Liver (tissue), 9 donors: ENCODE data around the gene CHPF2. TPM values are rescaled to one million over a fixed set of nuclear protein-coding genes. Genes with fewer than 3 reads are reported as not detected.
A peak's percentile ranks its signal among the peaks of the same experiment; 100 is the strongest.

Experiments used
- DNase-seq: peaks from one replicate; pipeline ENCODE4 v3.0.0-alpha.2; 2017; ENCODE audit warnings: low spot score
- H3K27ac ChIP-seq, 2 donors: one replicate each; pipeline ENCODE4 v1.7.0; 2013; ENCODE audit warnings: inconsistent platforms in 2 of 2, low read length in 2 of 2, control low read depth in 1 of 2, low read depth in 1 of 2, mild to moderate bottlenecking in 1 of 2
- H3K27me3 ChIP-seq, 4 donors: one replicate each; pipeline versions ENCODE4 v1.6.1 to v1.7.0; 2013; ENCODE audit warnings: low read length in 3 of 4, inconsistent platforms in 1 of 4, mild to moderate bottlenecking in 1 of 4, moderate library complexity in 1 of 4; ENCODE audit not compliant: control insufficient read depth in 4 of 4, insufficient read depth in 4 of 4
- H3K36me3 ChIP-seq, 4 donors: one replicate each; pipeline versions ENCODE4 v1.6.1 to v1.7.0; 2013; ENCODE audit warnings: low read length in 3 of 4, mild to moderate bottlenecking in 3 of 4, low read depth in 1 of 4, moderate library complexity in 1 of 4; ENCODE audit not compliant: control insufficient read depth in 4 of 4, insufficient read depth in 3 of 4
- H3K4me1 ChIP-seq, 4 donors: one replicate each; pipeline versions ENCODE4 v1.6.1 to v1.7.0; 2013; ENCODE audit warnings: low read length in 3 of 4, mild to moderate bottlenecking in 3 of 4, moderate library complexity in 1 of 4; ENCODE audit not compliant: control insufficient read depth in 4 of 4, insufficient read depth in 4 of 4
- H3K4me3 ChIP-seq, 3 donors: one replicate each; pipeline versions ENCODE4 v1.6.1 to v1.7.0; 2013; ENCODE audit warnings: low read length in 3 of 3, control low read depth in 1 of 3, low read depth in 1 of 3, mild to moderate bottlenecking in 1 of 3
- H3K9ac ChIP-seq, 2 donors: one replicate each; pipeline ENCODE4 v1.7.0; 2013; ENCODE audit warnings: low read length in 2 of 2, mild to moderate bottlenecking in 2 of 2, moderate library complexity in 2 of 2, control low read depth in 1 of 2, low read depth in 1 of 2
- H3K9me3 ChIP-seq, 4 donors: one replicate each; pipeline versions ENCODE4 v1.6.1 to v1.7.0; 2013; ENCODE audit warnings: low read length in 3 of 4; ENCODE audit not compliant: control insufficient read depth in 4 of 4
- EGR1 ChIP-seq, 2 donors: IDR thresholded peaks; 2 replicates each; pipeline ENCODE4 v1.6.1; 2016 to 2018; ENCODE audit warnings: antibody characterized with exemption in 2 of 2, low read depth in 2 of 2
- FOXA1 ChIP-seq: IDR thresholded peaks from 2 replicates; pipeline ENCODE4 v1.6.1; 2016; ENCODE audit warnings: antibody characterized with exemption
- FOXA2 ChIP-seq: IDR thresholded peaks from 2 replicates; pipeline ENCODE4 v1.6.1; 2016; ENCODE audit warnings: antibody characterized with exemption
- GABPA ChIP-seq, 2 donors: IDR thresholded peaks in 1 of 2; conservative IDR thresholded peaks in 1 of 2; 2 replicates each; pipeline ENCODE4 v1.6.1; 2016; ENCODE audit warnings: antibody characterized with exemption in 2 of 2, mild to moderate bottlenecking in 1 of 2, moderate library complexity in 1 of 2
- HNF4A ChIP-seq, 2 donors: conservative IDR thresholded peaks; 2 replicates each; pipeline ENCODE4 v1.6.1; 2016; ENCODE audit warnings: antibody characterized with exemption in 2 of 2, mild to moderate bottlenecking in 2 of 2
- HNF4G ChIP-seq: IDR thresholded peaks from 2 replicates; pipeline ENCODE4 v1.6.1; 2016; ENCODE audit warnings: antibody characterized with exemption
- JUND ChIP-seq, 2 donors: IDR thresholded peaks; 2 replicates each; pipeline ENCODE4 v1.6.1; 2016; ENCODE audit warnings: antibody characterized with exemption in 2 of 2
- RAD21 ChIP-seq, 2 donors: IDR thresholded peaks; 2 replicates each; pipeline ENCODE4 v1.6.1; 2016; ENCODE audit warnings: antibody characterized with exemption in 2 of 2, mild to moderate bottlenecking in 2 of 2
- RXRA ChIP-seq, 2 donors: IDR thresholded peaks; 2 replicates each; pipeline ENCODE4 v1.6.1; 2017 to 2018; ENCODE audit warnings: antibody characterized with exemption in 2 of 2, mild to moderate bottlenecking in 1 of 2
- SP1 ChIP-seq: IDR thresholded peaks from 2 replicates; pipeline ENCODE4 v1.6.1; 2018; ENCODE audit warnings: antibody characterized with exemption, mild to moderate bottlenecking
- TAF1 ChIP-seq: conservative IDR thresholded peaks from 2 replicates; pipeline ENCODE4 v1.6.1; 2016; ENCODE audit warnings: antibody characterized with exemption, mild to moderate bottlenecking
- YY1 ChIP-seq: IDR thresholded peaks from 2 replicates; pipeline ENCODE4 v1.6.1; 2016; ENCODE audit warnings: antibody characterized with exemption, mild to moderate bottlenecking
- WGBS: extraction: QIAGEN DNeasy Blood & Tissue Kit; methylation state at CpG from one replicate; pipeline ENCODE4 v1.1.7; 2013; 5-methylcytosine and 5-hydroxymethylcytosine counted together
- polyA plus RNA-seq, 2 donors: library from polyadenylated mRNA; stranded (reverse) in 1 of 2; unstranded in 1 of 2; fragments of 200-250 nt in 1 of 2; fragments of >200 nt in 1 of 2; fragmentation: Nextera tagmentation in 1 of 2; extraction: Ambion mirVana in 1 of 2; gene quantifications; one replicate each; pipeline versions ENCODE4 v1.2.1 to v1.2.3, GENCODE V29; 2013 to 2015
- total RNA-seq, 2 donors: library from RNA; depleted of rRNA; stranded (reverse); fragments of >200 nt; gene quantifications; one replicate each; pipeline ENCODE4 v1.2.3, GENCODE V29; 2014
- TF ChIP-seq, protein P1 (sequence below): IDR thresholded peaks from 2 replicates; pipeline ENCODE4 v1.6.1; 2016; ENCODE audit warnings: antibody characterized with exemption
- TF ChIP-seq, protein P2 (sequence below): IDR thresholded peaks from 2 replicates; pipeline ENCODE4 v1.6.1; 2016; ENCODE audit warnings: antibody characterized with exemption
- TF ChIP-seq, protein P3 (sequence below): IDR thresholded peaks from 2 replicates; pipeline ENCODE4 v1.6.1; 2016; ENCODE audit warnings: antibody characterized with exemption
- TF ChIP-seq, protein P4 (sequence below): IDR thresholded peaks from 2 replicates; pipeline ENCODE4 v1.6.1; 2016; ENCODE audit warnings: antibody characterized with exemption, mild to moderate bottlenecking
- TF ChIP-seq, protein P5 (sequence below): fragments of 150-350 bp; IDR thresholded peaks from 2 replicates; pipeline ENCODE4 v1.5.1; 2017; ENCODE audit warnings: improper control_type of control experiment, low read depth, low read length; ENCODE audit not compliant: missing input control
- donor health status: healthy.
- donor health status: healthy.
- donor health status: healthy.
- donor health status: healthy.
- donor health status: healthy.

The CHPF2 gene
- total and polyA plus RNA-seq, 4 donors: 4.1 to 19.7 (median 18.1) TPM

DNA sequence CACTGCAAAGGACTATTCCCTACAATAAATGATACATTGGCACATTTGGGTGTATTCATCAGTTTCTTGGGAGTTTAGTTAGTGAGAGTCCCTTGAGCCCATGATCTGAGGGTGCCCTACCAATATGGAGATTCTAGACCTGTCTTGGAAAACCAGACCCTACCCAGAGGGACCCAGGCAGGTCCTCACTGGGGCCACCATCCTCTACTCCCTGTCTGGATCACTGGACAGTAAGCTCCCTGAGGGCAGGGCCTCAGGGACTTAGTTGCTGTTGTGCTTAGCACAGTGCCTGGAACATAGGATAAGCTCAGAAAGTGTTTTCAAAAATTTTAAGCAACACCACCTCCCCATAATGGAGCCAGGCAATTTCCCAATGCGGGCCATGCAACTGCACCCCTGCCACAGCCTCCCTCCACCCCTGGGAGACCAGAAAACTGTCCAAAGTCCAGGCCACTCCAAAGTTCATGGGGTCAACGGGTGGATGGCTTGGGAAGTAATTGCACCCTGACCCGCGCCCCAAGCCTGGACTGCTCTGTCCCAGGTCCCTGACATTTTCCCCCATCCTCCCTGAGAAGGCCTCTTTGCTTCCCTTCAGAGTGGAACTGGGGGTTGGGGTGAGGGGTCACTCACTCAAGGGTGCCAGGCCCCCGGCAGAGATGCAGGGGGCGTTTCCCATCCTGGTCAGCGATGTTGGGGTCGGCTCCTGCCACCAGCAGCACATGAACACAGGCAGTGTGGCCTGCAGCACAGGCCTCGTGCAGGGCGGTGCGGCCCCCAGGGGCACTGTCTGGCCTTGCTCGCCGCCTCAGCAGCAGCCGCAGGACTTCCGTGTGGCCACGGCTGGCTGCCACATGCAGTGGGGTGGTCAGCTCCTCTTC, 46.3 kb upstream of the CHPF2 start:
- no peaks in the 10 kb centered on the region for H3K9me3 ChIP-seq
- whole genome bisulfite sequencing: 81% methylated on average over 16 of the region's 16 CpGs
- DNase-seq: no peak
- H3K27ac ChIP-seq: no peak overlapping the region
- peak in 1 of 2 donors; percentile 13 for TF ChIP-seq RXRA (IDR thresholded peaks at IDR 0.05)
- TF ChIP-seq, protein P1, sequence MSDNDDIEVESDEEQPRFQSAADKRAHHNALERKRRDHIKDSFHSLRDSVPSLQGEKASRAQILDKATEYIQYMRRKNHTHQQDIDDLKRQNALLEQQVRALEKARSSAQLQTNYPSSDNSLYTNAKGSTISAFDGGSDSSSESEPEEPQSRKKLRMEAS: no peak
- TF ChIP-seq, protein P2, sequence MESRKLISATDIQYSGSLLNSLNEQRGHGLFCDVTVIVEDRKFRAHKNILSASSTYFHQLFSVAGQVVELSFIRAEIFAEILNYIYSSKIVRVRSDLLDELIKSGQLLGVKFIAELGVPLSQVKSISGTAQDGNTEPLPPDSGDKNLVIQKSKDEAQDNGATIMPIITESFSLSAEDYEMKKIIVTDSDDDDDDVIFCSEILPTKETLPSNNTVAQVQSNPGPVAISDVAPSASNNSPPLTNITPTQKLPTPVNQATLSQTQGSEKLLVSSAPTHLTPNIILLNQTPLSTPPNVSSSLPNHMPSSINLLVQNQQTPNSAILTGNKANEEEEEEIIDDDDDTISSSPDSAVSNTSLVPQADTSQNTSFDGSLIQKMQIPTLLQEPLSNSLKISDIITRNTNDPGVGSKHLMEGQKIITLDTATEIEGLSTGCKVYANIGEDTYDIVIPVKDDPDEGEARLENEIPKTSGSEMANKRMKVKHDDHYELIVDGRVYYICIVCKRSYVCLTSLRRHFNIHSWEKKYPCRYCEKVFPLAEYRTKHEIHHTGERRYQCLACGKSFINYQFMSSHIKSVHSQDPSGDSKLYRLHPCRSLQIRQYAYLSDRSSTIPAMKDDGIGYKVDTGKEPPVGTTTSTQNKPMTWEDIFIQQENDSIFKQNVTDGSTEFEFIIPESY: no peak
- no peak for TF ChIP-seq TAF1
- peak; percentile 62 to 73 for TF ChIP-seq HNF4A (conservative IDR thresholded peaks at IDR 0.05)
- no peak for TF ChIP-seq RAD21 (IDR thresholded peaks at IDR 0.05)
- TF ChIP-seq YY1: no peak
- TF ChIP-seq FOXA2: no peak
- TF ChIP-seq JUND (IDR thresholded peaks at IDR 0.05): no peak
- no peak overlapping the region for H3K4me3 ChIP-seq
- H3K27me3 ChIP-seq: no peaks in the 10 kb centered on the region
- no peaks in the 10 kb centered on the region for H3K36me3 ChIP-seq
- H3K9ac ChIP-seq: no peak overlapping the region
- no peaks in the 10 kb centered on the region for H3K4me1 ChIP-seq

DNA sequence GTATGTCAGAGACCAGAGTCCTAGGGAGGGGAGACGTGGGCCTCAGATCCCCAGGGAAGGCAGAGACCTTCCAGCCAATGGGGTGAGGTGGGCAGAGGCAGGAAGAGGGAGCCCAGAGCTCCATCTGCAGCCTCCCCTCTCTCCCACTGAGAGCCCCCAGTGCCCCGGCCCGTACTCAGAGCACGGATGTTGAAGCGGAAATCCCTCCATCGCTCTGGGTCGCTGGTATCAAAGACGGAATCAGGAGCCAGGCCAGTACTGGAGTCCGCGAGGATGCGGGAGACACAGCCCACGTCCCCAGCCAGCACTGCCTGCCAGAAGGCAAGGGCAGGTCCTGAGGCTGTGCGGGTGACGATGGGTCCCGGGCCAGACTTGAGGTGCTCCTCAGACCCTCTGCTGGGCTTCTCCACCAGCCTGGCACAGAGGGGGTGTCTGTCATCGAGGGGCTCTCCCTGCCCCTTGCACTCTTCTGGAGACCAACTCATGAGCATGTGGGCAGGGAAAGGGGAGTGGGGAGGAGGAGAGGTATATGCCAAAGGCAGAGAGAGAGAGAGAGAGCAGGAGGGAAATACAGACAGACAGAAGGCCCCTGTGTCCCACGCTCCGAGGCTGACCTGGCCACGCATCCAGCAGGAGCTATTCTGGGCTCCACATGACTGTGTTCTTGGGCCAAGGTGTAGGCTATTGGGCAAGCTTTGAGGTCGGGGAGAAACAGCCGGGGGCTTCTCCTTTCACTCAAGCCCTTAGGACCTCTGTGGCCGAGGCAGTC, 45.5 kb upstream of the CHPF2 start, which contains the start of gene ASB10:
Gene ASB10, minus strand, starts transcription at position 611 of the 769 bp plus-strand sequence. Its CDS starts 120 bp downstream, at position 491.
- no peaks in the 10 kb centered on the region for H3K36me3 ChIP-seq
- no peaks in the 10 kb centered on the region for H3K9me3 ChIP-seq
- no peaks in the 10 kb centered on the region for H3K27me3 ChIP-seq
- no peak for DNase-seq
- no peak within 1 kb of the TSS for H3K27ac ChIP-seq
- no peak within 1 kb of the TSS for H3K9ac ChIP-seq
- H3K4me3 ChIP-seq: no peak within 1 kb of the TSS
- no peaks in the 10 kb centered on the region for H3K4me1 ChIP-seq
- WGBS: 90% methylated on average over 22 of the region's 22 CpGs
- TF ChIP-seq EGR1 (IDR thresholded peaks at IDR 0.05; ENCODE audit: low read depth in 2 of 2) (no peak), SP1 (no peak), GABPA (IDR thresholded peaks at IDR 0.05 in 1 of 2, conservative IDR thresholded peaks at IDR 0.05 in 1 of 2) (no peak), HNF4G (no peak), TAF1 (no peak), JUND (IDR thresholded peaks at IDR 0.05) (no peak), FOXA1 (no peak), YY1 (no peak), FOXA2 (no peak), RXRA (IDR thresholded peaks at IDR 0.05) (no peak), HNF4A (conservative IDR thresholded peaks at IDR 0.05) (no peak), RAD21 (IDR thresholded peaks at IDR 0.05) (no peak)
- TF ChIP-seq, protein P3, sequence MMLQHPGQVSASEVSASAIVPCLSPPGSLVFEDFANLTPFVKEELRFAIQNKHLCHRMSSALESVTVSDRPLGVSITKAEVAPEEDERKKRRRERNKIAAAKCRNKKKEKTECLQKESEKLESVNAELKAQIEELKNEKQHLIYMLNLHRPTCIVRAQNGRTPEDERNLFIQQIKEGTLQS: no peak
- TF ChIP-seq, protein P4, sequence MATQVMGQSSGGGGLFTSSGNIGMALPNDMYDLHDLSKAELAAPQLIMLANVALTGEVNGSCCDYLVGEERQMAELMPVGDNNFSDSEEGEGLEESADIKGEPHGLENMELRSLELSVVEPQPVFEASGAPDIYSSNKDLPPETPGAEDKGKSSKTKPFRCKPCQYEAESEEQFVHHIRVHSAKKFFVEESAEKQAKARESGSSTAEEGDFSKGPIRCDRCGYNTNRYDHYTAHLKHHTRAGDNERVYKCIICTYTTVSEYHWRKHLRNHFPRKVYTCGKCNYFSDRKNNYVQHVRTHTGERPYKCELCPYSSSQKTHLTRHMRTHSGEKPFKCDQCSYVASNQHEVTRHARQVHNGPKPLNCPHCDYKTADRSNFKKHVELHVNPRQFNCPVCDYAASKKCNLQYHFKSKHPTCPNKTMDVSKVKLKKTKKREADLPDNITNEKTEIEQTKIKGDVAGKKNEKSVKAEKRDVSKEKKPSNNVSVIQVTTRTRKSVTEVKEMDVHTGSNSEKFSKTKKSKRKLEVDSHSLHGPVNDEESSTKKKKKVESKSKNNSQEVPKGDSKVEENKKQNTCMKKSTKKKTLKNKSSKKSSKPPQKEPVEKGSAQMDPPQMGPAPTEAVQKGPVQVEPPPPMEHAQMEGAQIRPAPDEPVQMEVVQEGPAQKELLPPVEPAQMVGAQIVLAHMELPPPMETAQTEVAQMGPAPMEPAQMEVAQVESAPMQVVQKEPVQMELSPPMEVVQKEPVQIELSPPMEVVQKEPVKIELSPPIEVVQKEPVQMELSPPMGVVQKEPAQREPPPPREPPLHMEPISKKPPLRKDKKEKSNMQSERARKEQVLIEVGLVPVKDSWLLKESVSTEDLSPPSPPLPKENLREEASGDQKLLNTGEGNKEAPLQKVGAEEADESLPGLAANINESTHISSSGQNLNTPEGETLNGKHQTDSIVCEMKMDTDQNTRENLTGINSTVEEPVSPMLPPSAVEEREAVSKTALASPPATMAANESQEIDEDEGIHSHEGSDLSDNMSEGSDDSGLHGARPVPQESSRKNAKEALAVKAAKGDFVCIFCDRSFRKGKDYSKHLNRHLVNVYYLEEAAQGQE: no peak
- TF ChIP-seq, protein P5, sequence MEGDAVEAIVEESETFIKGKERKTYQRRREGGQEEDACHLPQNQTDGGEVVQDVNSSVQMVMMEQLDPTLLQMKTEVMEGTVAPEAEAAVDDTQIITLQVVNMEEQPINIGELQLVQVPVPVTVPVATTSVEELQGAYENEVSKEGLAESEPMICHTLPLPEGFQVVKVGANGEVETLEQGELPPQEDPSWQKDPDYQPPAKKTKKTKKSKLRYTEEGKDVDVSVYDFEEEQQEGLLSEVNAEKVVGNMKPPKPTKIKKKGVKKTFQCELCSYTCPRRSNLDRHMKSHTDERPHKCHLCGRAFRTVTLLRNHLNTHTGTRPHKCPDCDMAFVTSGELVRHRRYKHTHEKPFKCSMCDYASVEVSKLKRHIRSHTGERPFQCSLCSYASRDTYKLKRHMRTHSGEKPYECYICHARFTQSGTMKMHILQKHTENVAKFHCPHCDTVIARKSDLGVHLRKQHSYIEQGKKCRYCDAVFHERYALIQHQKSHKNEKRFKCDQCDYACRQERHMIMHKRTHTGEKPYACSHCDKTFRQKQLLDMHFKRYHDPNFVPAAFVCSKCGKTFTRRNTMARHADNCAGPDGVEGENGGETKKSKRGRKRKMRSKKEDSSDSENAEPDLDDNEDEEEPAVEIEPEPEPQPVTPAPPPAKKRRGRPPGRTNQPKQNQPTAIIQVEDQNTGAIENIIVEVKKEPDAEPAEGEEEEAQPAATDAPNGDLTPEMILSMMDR: no peak
- TF ChIP-seq, protein P1: no peak
- TF ChIP-seq, protein P2: no peak
